Occipital lobe (tissue), 2 donors: ENCODE results near the gene HDAC7. TPM values are rescaled to one million over a fixed set of nuclear protein-coding genes. Genes with fewer than 3 reads are reported as not detected.
A peak's percentile ranks its signal among the peaks of the same experiment; 100 is the strongest.

Experiments used
- DNase-seq: peaks from one replicate; lab custom pipeline; 2025; lab: John Stamatoyannopoulos, UW
- total RNA-seq: library from RNA; depleted of rRNA; stranded (reverse); fragments of >200 nt; gene quantifications from one replicate; pipeline ENCODE4 v1.2.3, GENCODE V29; 2014

Gene HDAC7
- total RNA-seq, 1 donor from 2014 or later, result 5.9 TPM

DNA sequence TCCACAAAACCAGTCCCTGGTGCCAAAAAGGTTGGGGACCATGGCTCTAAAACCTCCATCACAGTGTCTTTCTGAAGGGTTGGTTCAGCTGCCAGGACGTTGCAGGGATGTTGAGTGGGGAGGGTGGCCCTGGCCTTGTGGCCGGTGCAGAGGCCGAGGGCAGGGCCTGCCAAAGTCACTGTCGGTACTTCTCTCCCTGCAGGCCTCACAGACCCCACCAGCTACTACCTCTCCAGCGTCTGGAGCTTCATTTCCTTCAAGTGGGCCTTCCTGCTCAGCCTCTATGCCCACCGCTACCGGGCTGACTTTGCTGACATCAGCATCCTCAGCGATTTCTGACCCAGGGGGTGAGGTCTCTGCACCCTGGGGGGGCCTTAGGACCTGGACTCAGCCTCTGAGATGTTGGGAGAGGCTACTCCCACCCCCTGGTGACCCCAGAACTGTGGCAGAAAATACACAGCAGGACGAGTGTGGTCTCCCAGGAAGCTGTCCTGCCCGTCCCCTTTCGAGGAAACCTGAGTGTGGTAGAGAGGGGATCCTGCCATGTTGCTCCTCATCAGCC lies 39.7 kb downstream of the HDAC7 start:
- no peak for DNase-seq

DNA sequence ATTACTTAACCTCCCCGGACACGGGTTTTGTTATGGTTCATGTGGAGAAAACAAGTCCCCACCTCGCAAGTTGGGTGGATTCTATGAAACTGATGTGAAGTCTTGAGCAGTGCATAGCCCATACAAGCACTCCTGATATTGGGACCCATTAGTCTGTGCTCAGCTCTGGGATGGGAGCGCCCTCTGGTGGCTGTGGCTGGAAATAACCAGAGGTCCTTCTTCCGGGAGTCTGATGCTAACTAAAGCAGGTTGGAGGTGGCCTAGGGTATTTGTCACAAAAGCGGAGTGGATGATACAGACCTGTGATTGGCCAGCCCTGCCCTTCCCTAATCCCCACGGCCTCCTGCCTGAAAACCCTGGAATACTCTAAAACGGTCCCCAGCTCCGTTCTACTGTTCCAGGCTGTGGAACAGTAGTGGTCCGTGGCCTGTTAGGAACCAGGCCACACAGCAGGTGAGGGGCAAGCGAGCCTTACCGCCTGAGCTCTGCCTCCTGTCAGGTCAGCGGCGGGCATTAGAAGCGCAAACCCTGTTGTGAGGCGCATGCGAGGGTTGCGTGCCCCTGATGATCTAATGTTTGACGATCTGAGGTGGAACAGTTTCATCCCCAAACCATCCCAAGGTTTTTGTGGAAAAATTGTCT lies 40.3 kb downstream of the HDAC7 start:
- peak; percentile 84 for DNase-seq

DNA sequence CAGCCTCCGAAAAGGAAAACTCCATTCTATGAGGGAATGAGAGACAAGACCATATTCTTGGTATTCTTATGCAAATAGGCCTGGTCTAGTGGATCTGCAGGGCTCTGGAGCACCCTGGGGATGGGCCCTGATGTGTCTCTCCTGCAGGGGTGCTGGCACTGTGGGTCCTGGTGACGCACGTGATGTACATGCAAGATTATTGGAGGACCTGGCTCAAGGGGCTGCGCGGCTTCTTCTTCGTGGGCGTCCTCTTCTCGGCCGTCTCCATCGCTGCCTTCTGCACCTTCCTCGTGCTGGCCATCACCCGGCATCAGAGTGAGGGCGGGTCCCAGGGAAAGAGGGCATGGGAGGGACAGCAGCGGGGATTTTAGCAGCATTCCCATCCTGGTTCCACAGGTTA lies 40.8 kb downstream of the HDAC7 start:
- DNase-seq, result no peak

DNA sequence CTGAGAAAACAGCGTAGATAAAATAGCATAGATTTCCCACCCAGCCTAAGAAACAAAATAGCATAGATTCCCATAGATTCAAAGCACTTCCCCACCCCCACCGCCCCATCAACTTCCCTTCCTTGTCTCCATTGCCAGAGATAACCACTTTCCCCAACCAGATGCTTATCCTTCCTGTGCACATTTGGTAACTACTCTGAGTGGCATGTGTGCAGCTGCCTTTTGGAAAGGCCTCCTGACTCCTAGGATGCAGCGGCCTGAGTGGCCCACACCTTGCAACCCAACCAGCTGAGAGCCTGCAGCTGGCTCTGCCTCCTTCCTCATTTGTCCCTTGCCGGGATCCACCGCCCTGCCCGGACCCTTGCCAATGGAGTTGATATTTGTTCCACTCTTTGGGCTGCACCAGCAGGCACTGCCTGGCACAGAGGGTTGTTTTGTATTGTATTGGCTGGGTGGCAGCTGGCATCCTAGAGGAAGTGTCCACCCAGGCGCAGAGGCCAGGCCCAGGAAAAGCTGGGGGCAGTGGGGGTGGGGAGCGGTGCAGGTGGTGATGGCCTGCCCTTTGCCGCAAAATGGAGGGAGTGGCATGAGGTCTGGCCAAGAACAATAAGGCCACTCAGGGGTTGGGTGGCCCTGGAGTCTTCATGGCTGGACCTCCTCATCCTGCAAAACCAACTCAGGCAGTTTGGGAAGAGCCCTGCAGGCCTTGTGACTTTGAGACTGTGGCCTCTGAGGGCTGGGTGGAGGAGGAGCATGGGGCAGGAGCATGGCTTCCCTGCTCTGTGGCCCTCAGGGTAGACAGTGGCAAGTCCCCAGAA lies 41.8 kb downstream of the HDAC7 start:
- peak; percentile 89 for DNase-seq

DNA sequence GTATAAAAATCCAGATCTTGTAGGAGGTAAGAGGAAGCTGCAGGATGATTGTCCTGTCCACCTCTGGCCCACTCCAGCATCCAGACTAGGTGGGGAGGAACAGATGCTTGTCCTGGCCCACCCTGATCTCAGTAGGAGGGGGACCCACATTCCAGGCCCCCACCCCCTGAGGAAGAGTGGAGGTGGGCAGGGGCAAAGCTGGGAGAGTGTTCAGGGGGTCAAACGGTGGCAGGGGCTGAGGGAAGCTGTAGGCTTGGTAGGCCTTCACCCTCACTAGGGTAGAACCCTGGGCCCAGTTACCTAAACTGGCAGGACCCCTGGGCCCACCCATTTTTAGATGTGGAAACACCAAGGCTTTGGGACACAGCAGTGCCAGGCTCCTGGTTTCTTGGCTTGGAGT lies 42.6 kb downstream of the HDAC7 start:
- DNase-seq, result no peak

DNA sequence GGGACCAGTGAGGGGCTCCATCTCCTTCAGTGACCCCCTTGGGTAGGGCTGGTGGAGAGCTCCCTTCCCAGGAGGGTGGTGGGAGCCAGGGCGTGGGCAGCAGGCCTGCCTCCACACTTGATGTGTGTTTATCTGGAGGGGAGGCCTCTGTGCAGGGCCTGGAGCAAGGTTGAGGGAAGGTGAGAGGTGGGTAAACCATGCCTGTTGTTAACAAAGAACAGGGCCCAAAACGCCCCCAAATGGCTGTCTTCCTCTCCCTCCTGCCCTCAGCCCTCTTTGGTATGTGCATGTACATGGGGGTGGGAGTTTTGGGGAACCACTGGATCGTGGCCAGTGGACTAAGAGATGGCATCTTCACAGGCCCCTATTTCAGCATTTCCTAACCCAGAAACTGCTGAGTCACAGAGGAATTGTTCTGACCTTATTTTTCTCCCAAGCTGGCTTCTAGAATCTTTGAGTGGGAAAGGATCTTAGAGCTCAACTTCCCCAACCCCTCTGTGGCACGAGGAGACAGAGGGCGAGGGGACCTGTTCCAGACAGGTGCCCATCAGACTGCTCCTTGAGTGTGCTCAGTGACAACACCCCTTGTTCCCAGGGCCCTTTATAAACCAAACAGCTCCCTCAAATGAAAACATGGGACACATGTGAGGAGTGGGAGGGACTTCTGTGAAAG lies 43.1 kb downstream of the HDAC7 start:
- DNase-seq, result no peak

DNA sequence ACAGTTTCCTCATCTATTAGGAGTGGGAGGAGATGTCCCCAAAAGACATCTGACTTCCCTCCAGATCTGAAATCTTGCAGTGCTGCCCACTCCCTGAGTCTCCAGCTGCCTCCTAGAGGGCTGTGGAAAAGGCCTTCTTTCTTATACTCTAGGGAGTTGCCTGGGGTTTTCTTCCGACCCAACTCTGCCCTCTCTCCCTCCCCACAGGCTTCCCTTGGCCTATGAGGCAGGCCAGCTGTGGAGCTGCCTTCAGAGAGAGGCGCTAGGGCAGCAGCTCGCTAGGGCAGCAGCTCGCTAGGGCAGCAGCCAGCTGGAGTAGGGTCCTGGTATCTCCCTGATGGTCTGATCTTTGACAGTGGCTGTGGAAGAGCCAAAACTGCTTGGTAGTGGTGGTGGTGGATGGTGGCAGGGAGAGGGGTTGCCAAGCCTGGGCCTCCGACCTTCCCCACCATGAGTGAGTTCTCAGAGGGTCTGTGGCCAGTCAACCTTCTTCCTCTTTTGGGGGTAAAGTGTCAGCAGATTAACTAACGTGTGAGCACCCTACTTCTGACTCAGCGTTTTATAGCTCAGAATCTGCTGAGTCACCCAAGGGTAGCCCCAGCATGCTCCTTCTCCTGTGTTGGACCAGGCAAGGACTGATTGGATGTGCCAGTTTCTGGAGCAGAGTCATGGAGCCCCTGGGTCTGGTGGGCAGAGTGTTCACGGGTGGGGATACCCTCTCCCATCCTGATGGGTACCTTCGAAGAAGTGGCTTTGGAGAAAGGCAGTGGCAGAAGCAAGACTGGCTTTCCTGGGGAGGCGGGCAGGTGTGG lies 44.4 kb downstream of the HDAC7 start:
- peak; percentile 42 for DNase-seq

DNA sequence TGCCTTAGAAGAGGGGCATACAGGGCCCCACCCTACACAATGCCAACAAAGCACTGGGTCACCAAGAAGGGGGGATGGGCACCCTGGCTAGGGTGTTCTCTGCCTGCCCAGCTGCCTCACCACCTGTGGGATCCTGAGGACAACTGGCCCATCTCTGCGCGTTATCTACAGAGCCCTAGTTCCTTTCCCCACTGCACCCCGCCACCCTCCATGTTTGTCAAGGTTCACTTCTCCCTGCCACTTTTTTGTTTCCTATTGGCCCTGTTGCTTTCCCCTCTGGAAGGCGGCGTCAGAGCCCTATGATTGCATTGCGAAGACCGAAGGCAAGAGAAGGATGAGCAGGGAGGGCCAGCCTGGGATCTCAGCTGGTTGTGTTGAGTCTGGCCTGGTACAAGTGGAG lies 45.0 kb downstream of the HDAC7 start:
- no peak for DNase-seq

DNA sequence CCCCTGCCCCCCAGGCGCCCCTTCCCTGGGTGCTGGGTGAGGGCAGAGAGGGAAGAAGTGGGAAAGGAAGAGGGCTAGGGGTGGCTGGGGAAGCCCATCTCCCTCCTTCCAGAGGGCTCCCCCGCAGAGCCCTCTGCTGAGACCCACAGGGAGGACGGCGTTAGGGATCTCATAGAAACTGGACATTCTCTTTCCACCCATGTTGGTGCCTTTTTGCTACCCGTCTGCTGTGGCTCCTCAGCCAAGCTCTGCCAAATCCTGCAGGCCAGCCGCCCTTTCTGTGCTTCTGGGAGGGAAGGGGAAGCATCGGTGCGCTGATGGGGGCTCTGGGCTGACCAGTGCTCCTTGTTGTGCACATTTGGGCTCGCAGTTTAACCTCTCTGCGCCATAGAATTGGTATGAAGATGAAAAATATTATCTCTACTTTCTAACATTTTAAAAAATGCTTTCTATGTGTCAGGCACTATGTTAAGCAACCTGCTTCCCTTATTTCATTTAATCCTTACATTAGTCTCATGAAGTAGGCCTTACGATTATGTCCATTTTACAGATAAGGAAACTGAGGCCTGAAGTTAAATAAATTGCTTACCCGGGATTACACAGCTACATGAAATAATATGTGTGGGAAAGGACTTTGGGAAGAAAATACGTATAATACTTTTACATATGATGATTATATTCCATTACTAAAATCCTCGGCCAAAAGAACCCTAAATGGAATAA lies 45.7 kb downstream of the HDAC7 start:
- no peak for DNase-seq

DNA sequence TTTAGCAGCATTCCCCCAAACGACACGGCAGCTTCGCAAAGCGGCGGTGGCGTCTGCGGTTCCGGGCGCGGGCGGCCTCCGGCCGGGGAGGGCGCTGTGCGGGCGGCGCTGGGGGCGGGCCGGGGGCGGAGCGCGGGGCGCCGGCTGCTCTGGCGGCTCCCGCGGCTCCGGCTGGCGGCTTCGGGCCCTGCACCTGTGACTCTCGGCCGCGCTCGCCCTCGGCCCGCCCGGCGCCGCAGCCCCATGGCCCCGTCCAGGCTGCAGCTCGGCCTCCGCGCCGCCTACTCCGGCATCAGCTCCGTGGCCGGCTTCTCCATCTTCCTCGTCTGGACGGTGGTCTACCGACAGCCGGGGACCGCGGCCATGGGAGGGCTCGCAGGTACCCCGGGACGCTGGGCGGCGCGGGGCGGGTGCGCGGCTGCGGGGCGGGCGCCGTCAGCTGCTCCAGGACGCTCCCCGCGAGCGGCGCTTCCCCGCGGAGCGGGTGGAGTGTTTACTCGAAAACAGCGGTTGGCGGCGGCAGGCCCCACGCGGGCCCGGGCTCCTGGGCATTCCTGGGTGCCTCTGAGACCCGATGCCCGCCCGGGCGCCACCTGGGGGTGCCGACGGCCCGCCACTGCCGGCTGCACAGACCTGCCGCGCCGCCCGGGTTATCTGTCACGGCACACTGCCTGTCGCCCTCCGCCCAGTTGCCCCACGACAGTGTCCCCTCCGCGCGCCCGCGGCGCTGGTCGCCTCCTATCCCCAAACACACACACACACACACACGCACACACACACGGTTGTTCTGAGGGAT lies 46.4 kb downstream of the HDAC7 start, which contains the start of gene SLC48A1:
TSS of gene SLC48A1 (plus strand) at position 177 of the 796 bp plus-strand sequence. CDS start at position 244, 67 bp downstream.
- peak; percentile 70 for DNase-seq

DNA sequence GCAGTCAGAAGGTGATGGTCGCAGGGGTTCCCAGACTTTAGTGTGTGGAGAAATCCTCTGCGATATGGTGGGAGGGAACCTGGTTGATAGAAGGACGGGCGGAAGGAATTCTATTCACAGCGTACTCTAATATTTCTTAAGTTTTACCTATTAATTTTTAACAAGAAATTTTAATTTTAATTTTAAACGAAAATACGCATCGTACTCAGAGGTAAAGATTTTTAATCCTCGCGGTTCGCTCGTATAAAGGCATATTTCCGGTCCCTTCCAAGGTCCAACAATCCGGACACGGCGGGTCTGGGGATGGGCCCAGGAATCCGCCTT lies 47.0 kb downstream of the HDAC7 start:
- no peak for DNase-seq

DNA sequence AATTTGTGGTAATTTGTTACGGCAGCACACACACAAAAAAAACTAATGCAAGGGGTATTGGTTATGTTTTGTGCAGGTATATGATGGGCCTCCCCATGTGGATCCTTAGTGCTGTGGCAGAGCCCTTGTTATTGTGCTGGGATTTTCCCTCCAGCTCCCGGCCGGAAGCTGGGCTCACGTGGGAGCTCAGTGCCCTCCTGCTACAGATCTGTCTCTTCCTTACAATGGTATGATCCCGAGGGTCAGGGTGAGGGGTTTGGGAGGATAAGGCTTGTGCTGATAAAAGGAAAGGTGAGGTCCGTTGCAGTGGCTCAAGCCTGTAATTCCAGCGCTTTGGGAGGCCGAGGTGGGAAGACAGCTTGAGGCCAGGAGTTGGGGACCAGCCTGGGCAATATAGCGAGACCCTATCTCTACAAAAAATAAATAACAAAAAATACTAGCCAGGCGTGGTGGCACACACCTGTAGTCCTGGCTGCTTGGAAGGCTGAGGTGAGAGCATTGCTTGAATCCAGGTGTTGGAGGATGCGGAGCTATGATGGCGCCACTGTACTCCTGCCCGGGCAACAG lies 47.5 kb downstream of the HDAC7 start:
- no peak for DNase-seq

DNA sequence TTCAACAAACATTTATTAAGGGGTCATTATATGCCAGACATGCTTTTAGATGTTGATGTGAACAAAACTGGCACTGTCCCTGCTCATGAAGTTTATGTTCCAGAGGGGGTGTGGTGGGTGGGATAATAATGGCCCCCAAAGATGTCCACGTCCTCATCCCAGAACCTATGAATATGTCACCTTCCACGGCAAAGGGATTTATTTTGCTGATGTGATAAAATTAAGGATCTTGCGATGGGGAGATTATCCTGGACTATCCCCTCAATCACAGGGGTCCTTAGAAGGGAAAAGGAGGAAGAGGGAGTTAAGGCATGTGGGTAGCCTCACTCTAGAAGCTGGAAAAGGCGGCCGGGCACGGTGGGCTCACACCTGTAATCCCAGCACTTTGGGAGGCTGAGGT lies 48.4 kb downstream of the HDAC7 start:
- DNase-seq, result no peak

DNA sequence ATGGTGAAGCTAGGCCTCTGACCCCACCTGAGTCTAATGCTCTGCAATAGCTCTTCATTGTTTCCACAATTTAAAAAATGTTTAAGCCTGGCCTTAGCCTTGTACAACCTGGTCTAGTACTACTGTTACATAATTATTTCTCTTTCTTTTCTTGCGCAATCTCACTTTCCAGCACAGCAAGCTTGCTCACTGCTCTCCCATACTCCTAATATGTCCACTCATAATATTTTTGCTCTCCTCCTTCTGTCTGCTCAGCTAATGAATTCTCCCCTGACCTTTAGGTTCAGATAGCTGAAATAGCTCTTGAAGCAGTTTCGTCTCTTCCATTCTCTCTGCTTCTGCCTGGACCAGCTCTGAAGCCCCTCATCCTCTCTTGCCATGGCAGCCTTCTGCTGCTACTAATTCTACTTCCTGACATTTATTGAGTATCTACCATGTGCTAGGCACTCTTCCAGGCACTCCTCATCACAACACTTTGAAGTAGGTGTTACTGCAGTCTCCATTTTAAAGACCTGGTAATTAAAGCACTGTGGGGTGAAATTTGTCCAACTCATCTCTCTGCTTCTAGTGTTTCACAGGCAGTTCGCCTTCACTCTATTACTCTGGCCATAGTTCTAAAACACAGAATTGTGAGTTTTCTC lies 49.5 kb downstream of the HDAC7 start:
- DNase-seq, result no peak

DNA sequence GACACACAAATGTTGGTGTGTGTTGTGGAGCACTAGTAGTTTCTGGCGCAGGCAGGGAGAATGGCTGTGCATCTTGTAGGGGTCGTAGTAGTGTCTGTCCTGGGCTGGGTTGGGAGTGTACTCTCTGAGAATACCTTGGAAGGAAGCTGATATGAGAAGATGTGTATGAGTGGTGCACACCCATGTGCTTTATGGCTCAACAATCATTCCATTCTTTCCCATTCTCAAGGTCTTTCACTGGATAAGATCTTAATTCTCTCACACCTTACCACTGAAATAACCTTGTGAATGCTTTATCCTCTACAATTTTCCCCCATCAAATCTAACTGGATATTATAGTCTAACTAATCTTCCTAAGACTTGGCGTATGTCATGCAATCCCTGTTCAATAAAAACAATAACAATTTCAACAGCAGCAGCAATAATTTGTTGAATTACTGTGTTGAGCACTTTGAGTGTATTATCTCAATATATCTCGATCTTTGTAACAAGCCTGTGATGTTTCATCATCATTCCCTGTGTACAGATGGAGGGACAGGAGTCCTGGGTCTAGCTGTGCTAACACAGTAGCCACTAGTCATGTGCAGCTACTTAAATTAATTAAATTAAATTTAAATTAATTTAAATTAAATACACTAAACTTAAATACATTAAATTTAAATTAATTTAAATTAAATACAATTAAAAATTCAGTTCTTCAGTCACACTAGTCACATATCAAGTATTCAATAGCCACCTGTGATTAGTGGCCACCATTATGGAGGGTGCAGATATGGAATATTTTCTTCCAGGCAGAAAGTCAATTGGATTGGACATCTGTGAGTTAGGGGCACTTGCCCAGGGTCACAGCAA lies 50.2 kb downstream of the HDAC7 start:
- DNase-seq, result no peak

DNA sequence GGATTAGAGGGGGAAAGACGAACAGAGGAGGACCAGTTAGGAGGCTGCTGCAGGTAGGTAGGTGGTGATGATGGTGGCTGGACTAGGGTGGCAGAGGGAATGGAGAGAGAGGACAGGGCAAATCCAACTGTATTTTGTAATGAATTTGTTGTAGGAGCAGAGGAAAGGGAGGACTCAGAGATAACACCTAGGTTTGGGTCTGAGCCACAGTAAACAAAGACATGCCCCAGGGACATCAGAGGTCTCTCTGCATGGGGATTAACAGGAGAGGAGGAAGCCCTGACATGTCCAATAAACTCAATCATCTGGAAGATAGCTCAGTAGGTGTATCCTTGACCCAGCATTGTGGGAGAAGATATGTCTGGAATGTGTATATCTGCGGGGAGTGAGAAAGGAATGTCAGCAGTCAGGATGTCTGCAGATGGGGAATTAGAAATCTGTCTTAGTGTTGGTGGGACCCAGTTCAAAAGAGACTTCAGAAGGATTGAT lies 51.3 kb downstream of the HDAC7 start:
- no peak for DNase-seq

DNA sequence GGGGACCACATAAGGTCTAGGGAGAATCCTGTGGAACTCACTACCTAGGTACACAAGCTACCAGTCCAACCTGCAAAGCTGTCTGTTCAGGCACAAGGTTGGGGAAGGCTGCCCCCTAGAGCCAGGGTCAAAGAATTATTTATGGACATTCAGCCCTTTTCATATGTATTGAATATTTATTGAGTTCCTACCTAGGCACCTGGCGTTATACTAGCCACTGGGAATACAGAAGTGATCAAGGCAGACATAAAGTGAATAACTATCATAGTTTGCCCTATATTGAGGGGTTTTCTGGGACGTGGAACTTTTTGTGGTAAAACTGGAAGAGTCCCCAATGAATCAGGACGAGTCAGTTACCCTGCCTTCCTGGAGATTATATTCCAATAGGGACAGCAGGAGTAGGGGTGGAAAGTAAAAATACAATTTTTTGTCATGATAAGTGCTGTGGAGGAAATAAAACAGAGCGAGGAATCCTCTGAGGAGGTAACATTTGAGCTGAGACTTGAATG lies 52.4 kb downstream of the HDAC7 start:
- DNase-seq, result no peak
